HG03025 (cell line): ENCODE data around the gene FGD5.

Experiments
- ATAC-seq: cut with Tn5 transposase; IDR thresholded peaks from one replicate; pipeline ENCODE4 v1.9.1; 2021; ENCODE audit warnings: mild to moderate bottlenecking, moderate library complexity; ENCODE audit not compliant: unreplicated experiment, low FRiP score

The FGD5 gene

DNA sequence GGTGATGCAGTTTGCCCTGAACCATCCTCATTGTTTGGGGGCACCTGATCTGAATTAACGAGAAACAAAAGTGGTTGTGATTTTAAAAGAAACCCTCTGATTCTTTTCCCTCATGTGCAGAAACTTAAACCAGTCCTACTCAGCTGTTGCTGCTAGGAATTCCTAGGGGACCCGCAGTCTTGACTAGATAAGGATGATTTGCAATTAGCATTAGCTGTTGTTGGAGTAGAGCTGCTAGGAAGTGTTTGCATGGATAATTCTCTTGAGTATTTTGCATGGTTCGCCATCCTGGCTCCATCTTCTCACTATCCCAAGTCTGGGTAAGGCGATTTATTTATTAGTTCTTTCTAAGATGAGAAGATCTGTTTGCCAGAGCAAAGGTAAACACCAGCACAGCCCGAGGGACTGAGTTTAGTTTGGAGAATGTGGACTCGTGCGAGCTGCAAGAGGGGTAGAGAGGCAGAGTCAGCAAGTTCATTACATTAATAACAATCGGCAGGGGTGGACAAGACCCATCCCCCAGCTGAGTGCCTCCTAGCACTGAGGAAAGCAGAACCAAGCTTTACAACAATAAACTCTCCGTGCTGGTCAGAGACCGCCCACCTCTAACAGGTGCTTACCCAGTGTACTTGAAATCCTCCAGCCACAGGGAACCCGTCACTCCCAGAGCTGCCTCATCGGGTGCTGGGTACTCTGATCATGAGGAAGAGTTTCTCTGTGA is 4.1 kb downstream of the FGD5 start:
- ATAC-seq: no peak

DNA sequence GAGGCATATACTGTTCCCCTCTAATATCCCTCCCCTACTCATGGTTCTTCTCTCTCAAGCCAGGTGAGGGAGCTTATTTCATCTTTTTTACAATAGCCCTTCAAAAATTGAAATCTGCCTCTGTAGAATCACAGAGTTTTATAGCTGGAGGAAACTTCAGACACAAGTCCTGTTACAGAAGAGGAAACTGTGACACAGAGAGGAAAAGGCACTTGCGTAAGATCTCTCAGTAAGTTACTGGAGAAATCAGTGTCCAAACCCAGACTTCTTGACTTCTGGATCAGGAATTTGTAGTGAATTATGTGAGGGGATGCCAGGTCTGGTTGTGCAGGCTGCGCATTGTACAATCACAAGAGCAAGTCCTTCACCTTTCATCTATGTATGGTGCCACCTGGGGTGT is 4.6 kb downstream of the FGD5 start:
- ATAC-seq: no peak

DNA sequence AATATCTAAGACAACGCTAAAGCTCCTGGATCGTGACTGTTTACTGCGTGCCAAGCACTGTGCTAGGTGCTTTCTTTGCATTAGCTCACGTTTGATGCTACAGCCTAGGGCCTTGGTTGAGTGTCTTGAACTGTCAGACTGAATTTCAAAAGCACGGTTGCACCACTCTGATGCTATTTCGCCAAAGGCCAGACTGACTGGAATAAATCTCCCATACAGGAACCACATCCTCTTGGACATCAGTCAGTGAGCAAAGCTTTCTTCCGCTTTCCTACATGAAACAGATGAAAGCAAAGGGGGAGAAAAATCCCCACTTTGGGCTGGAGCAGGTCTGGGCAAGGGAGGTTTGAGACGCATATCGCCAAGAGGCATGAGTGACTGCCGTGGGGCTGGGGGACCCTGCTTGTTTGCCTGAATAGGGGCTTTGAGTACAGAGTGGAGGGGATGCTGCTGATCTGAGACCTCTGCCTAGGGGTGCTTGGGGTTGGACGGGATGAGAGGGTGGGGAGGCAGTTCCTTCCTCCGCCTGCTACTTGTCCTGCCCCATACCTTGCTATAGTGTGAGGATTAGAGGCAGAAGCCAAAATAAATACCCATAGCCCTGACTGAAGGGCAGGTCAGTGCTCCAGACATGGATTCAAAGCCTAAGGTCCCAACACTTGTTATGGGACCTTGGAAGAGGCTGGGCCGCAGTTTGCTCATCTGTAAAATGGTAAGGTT is 5.3 kb downstream of the FGD5 start:
- ATAC-seq: no peak

DNA sequence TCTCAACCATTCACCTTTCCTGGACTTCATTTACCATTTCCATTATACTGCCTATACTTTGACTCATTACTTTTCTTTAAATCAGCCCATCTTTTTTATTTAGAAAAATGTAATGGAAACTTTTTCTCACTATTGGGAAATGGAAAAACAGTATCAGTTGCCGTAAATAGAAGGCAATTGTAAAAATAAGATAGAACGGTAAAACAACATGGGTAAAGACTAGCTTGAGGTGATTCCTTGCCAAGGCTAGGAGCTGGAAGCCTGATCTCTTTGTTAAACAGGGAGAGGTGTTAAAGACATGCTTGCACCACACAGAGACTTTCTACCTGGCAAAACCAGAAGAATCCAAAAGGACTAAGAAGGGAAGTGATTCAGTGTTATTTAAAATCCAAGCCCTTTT is 5.9 kb downstream of the FGD5 start:
- no peak for ATAC-seq

GRCh38 chr3:14826069-14826468 is 7.3 kb downstream of the FGD5 start:
- ATAC-seq: no peak

DNA sequence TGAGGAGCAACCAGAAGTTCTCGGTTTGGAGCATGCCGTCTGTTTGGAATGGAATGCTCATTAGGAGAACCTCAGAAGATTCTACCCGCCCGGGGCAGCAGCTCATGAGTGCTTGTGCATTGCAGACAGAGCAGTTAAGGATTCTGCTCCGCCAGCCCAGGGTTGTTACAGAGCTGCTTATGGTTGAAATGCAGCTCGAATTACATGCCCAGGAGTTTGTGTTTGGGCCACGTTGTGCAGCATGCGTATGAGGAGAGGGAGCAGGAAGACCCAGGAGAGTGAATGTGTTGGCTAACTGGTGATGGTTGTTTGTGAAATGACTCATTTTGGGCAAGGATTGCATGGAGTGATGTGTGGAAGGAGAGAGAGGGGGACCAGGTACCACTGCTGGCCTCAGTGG is 9.0 kb downstream of the FGD5 start:
- no peak for ATAC-seq

GRCh38 chr3:14829811-14830210 is 11.0 kb downstream of the FGD5 start:
- ATAC-seq: no peak

- ATAC-seq: no peak
These were observed 13.2 kb downstream of the FGD5 start for GRCh38 chr3:14831916-14832450.

DNA sequence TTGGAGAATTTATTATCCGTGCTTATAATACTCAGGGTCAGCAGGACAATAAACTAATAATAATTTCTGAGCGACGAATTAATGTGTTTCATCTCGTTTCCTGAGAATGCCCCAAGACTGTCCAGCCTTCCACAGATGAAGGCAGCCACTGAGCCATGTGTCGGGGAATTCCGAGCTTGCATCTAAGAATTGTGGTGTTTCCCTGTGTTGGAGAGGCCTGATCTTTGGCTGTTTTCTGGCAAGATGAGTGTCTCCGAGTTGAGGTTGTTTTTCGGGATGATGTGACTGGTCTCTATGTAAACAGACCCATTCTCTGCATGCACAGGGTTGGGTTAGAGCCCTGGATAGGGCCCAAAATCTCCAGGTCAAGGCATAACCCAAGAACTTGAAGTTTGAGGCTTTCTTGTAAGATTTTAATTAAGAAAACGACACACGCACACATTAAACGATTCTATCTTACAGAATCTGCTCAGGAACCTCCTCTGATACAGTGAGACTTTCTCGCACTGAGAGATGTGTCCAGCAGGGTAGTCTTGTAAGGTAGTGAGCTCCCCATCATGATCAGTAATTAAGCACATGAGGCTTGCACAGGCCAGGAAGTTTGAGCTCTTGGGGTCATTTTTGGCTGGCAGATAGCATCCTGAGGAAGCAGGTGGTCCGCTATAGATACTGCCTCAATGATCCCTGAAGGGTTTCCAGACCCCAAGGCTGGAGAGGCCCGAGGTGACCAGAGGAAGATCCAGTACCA is 14.4 kb downstream of the FGD5 start:
- ATAC-seq: no peak

- no peak for ATAC-seq
These were observed 15.4 kb downstream of the FGD5 start for GRCh38 chr3:14834121-14834520.

GRCh38 chr3:14834807-14835466 is 16.2 kb downstream of the FGD5 start:
- ATAC-seq: no peak

DNA sequence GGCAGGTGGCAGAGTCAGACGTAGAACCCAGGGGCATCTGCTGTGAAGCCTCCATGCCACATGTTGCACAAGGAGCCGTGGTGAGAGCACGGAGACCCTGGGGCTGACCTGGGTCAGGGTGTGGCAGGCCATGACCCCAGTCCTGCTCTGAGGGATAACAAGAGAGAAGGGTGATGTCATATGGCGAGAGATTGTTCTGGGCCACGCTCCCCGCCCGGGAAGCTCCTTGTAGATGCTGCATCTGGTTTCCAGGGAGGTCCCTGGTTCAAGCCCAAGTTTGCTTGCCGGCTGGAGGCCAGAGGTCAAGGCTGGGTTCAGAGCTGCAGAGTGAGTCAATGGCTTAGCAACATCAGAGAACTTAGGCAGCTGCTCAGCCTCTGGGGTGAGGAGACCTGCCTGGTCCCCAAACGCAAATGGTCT is 17.3 kb downstream of the FGD5 start:
- ATAC-seq: no peak

GRCh38 chr3:14837186-14837877 is 18.6 kb downstream of the FGD5 start:
- ATAC-seq: no peak

GRCh38 chr3:14837878-14838258 is 19.1 kb downstream of the FGD5 start:
- no peak for ATAC-seq

GRCh38 chr3:14839236-14839635 is 20.5 kb downstream of the FGD5 start:
- no peak for ATAC-seq

DNA sequence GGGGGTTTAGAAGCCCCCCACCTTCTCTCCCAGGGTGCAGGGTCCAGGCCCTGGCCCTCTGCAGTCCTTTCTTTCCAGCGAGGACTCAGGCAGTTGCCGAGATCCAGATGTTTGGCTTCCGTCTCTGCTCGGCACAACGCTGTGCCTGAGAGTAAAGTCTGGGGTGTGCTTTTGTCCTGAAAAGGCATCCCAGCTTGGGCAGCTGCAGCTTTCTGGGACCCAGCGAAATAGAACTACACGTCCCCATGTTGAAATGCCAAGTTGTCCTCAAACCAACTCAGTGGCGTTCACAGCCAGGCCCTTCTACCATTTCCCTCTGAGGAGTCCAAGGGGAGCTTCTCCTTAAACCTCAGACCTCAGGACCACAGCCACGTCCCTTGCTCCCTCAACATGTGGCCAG is 23.1 kb downstream of the FGD5 start:
- no peak for ATAC-seq

GRCh38 chr3:14842277-14842676 is 23.5 kb downstream of the FGD5 start:
- no peak for ATAC-seq

GRCh38 chr3:14843321-14843720 is 24.6 kb downstream of the FGD5 start:
- no peak for ATAC-seq

GRCh38 chr3:14844386-14845170 is 25.8 kb downstream of the FGD5 start:
- no peak for ATAC-seq
